ENCODE data around the gene KDM1A.

- no peak for TF ChIP-seq CTCF (IDR thresholded peaks at IDR 0.05)
- no peak for TF ChIP-seq CHD4 (IDR thresholded peaks at IDR 0.05; ENCODE audit: borderline replicate concordance)
- no peak for TF ChIP-seq POLR2AphosphoS2 (conservative IDR thresholded peaks at IDR 0.05; ENCODE audit: low read length)
- no peak for TF ChIP-seq HEYL (CRISPR knock-in tag; IDR thresholded peaks at IDR 0.05)
- TF ChIP-seq CBX2 (IDR thresholded peaks at IDR 0.05; ENCODE audit: borderline replicate concordance, low read depth): no peak
- no peak for TF ChIP-seq RARB (CRISPR knock-in tag; IDR thresholded peaks at IDR 0.05)
- TF ChIP-seq POLR2A (IDR thresholded peaks at IDR 0.05; ENCODE audit: low read length): no peak
- TF ChIP-seq MAX (IDR thresholded peaks at IDR 0.05): no peak
- no peak for TF ChIP-seq EP300 (IDR thresholded peaks at IDR 0.05)
- TF ChIP-seq REST (IDR thresholded peaks at IDR 0.05): no peak
- TF ChIP-seq PBX3 (IDR thresholded peaks at IDR 0.05): no peak
- no peak for TF ChIP-seq MYC (IDR thresholded peaks at IDR 0.05; ENCODE audit: borderline replicate concordance, low read length)
- TF ChIP-seq RCOR1 (IDR thresholded peaks at IDR 0.05; ENCODE audit: low read depth, low read length): no peak
Measured at GRCh38 chr1:23044035-23044434, 24.8 kb downstream of the KDM1A start.

All from A549 (cell line).